Cerebellar cortex (tissue), 1 donor: ENCODE results near the gene UFSP2.

Source experiments
- DNase-seq: peaks from one replicate; pipeline ENCODE4 v3.0.0-alpha.2; 2015; ENCODE audit warnings: low spot score

The UFSP2 gene

GRCh38 chr4:185426960-185427688, 1.4 kb upstream of the UFSP2 start:
- DNase-seq: no peak

DNA sequence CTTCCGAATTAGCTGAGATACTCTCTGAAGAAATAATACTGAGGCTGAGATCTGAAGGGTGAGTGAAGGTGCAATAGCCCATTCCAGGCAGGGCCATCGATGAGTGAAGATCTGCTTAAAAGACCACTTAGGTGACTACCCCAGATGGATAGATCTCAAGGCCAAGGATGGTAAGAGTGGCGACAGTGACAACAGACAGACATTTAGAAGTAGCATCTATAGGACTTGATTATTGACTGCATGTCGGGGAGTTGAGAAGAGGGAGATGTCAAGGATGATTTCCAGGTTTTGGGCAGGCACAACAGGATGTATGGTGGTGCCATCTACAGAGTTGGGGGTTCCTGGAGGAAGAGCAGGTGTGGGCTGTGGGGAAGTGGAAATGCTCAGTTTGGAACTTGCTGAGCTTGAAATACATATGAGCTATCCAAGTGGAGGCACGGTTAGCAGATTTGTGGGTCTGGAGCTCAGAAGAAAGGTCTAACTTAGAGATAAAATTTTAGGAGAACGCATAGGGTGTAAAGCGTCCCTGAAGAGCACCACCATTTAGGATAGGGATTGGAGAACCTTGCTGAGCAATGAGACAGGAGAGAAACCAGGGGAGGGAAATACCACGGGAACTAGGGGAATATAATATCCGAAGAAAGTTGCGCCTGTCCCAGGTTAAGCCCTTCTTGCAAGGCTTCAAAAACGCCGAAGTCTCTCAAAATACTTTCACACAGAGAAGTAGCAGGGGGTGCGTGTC, 688 bp downstream of the UFSP2 start:
- peak; percentile 53 for DNase-seq

- DNase-seq: no peak
Measured at GRCh38 chr4:185421366-185422124, 4.2 kb downstream of the UFSP2 start.

- no peak for DNase-seq
Measured at GRCh38 chr4:185416955-185417354, 8.8 kb downstream of the UFSP2 start.

- no peak for DNase-seq
Measured at GRCh38 chr4:185412412-185412811, 13.4 kb downstream of the UFSP2 start.

DNA sequence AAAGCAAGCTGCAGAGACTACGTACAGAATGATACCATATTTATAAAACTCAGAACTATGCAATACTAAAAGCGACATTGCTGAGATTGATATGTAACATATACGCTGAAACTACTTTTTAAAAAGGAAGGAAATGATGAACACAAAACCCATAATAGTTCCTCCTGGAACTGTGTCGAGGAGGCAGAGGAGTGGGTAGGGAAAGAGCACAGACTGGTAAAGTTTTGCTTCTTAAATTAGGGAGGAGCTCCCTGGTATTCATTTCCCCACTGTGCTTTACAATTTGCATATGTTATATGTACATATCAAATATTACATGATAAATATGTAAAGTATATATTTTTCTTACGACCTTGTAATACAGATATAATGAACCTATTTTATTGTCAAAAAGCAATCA, 13.9 kb downstream of the UFSP2 start:
- DNase-seq: no peak

DNA sequence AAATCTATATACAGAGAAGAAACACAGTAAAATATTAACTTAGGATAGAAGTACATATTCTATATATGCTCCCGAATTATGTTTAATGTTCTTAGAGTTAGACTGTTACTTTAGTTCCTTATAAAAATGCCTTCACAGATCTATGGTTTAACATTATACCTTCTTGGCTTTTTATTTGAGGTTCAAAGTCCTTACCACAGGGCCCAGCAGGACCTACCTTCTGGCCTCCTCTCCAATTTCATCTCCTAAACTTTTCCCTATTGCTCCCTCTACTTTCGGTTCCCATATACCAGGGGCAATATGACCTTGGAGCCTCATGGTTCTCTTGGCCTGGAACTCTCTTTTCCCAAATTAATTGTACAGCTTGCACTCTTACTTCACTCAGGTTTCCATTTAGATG, 17.3 kb downstream of the UFSP2 start:
- DNase-seq: no peak

DNA sequence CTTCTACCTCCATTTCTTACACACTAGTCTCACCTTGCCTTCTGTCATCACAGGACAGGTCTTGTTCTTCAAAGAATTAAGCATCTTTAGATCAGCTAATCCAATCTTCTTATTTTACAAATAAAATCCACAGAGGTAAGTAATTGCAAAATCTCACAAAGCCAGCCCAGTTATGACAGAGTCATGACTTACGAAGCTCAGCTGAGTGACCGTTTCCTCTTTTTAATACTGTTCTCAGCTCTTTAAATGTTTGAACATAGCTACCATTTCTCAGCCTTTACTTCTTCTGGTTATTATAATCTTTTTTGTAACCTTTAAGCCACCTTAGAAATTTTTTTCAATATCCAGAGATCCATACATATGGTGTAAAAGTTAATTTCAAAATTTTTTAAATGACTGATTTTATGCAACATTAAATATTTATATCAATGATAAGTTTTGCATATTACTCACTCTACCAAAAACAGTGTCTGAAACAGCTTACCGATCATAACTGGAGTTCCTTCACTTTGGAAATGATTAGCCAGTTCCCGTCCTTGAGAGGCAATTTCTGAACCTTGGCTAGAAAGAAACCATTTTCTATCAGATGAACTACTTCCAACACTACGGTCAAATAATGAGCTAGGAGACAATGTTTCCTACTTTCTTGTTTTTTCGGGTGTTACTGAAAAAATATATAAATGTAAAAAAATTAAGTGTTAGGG, 20.3 kb downstream of the UFSP2 start:
- no peak for DNase-seq

GRCh38 chr4:185404031-185404430, 21.7 kb downstream of the UFSP2 start:
- peak; percentile 29 for DNase-seq

DNA sequence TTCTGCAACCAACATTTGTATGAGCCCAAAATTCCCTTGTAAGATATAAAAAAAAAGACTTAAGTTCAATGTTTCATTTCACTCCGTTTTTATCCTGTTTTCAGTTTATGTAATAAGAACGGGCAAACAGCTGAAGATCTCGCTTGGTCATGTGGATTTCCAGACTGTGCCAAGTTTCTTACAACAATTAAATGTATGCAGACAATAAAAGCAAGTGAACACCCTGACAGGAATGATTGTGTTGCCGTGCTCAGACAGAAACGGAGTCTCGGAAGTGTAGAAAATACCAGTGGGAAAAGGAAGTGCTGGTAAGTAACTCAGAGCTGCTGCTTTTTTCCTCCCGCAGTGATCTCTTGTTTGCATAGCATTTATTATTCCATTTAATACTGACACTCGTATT, 26.3 kb downstream of the UFSP2 start:
- DNase-seq: no peak

DNA sequence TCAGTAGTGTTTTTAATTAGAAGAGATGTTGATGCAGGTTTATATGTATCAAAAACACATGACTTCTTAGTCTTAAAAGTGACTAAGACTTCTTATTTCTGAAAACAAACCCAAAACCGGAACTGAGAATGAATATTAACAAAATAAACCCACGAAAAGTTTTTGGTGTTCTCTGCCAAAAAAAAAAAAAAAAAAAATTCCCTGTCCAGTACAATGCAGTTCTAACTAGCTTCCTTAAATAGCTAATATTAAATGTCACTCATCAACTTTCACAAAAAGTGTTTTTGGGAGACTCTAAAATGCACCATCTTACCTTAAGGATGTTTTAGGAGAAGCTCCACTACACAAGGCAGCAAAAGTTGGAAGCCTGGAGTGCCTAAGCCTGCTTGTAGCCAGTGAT, 27.1 kb downstream of the UFSP2 start:
- DNase-seq: no peak

DNA sequence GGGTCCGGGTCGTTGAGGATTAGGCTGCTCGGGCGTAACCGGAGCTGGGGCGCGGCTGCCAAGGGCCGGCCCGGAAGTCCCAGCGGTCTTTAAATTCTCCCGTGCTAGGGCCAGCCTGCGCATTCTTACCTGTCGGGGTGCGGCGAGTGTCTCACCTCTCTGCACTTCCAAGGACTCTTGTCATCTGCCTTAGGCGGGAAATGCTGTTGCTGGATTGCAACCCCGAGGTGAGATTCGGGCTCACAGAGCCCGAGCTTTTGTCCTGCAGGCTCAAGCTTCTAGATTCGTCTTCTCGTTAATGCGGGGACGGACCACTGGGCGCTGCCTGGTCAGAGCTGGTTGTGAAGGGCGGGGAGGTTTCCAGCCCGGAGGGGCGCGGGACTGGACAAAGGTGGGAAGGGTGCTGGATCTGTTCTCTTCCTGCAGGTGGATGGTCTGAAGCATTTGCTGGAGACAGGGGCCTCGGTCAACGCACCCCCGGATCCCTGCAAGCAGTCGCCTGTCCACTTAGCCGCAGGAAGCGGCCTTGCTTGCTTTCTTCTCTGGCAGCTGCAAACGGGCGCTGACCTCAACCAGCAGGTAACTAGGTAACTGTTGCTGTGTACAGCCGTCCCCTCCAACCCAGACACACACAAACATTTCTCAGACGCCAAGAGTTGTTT, 28.9 kb downstream of the UFSP2 start, which contains the start of gene ANKRD37:
Gene ANKRD37 (plus strand): TSS at position 118 of the 662 bp plus-strand sequence. CDS start 83 bp downstream, at position 201.
- peak; percentile 42 for DNase-seq

- peak; percentile 97 for DNase-seq
Measured at GRCh38 chr4:185395956-185396723, 29.6 kb downstream of the UFSP2 start.

DNA sequence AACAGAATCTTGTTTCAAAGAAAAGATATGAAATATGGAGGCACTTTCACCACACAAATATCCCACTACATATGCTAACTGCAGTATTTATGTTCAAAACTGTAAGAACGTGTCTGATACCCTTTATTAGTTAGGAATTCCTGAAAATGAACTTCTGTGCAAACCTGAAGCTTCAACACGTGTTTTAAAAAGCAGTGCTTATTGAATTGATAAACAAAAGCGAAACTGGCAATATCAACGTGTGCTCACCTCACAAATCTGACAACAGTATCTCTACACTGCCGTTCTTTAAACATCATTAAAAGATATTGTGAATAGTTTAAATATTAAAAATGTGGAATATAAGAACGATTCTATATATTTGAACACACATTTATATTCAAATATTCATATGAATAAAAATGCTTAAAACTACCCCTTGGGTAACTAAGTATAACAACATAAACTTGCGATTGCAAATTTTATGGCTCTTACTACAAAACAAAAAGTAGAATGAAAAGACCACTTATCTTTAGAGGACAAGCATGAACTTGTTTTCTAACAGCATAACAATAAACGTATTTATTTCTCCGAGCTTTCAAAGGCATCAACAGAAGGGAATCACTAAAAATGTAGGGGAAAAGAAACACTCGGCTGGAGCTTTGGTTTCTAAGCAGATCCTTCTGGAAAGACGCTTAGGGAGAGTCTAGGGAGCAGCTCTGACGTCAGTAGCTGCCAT, 30.4 kb downstream of the UFSP2 start, which contains the start of gene LRP2BP:
Gene LRP2BP (minus strand): TSS at position 687 of the 718 bp plus-strand sequence. CDS start 17,738 bp downstream, outside the sequence.
- peak; percentile 92 for DNase-seq

GRCh38 chr4:185394568-185395237, 31.1 kb downstream of the UFSP2 start:
- DNase-seq: no peak

GRCh38 chr4:185392156-185392555, 33.6 kb downstream of the UFSP2 start:
- DNase-seq: no peak

- DNase-seq: no peak
Measured at GRCh38 chr4:185390941-185391340, 34.8 kb downstream of the UFSP2 start.

DNA sequence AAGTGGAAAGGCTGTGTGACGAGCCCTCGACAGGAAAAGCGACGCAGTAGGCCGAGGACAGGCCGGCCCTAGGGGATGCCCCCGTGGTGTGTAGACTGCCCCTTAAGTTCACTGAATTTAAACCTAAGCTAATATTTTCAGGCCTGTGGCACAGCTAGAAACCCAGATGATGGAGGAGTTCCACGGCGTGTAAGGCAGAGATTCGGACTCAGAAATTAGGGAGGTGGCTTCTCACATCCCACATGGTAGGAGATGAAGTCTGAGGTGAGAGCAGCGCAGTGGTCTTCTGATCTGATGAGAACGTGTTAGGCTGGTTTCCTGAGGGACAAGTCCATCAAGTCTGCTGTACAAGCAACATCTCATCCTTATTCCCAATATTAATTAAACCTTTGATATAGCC, 37.8 kb downstream of the UFSP2 start:
- no peak for DNase-seq

- no peak for DNase-seq
Measured at GRCh38 chr4:185384930-185385331, 40.8 kb downstream of the UFSP2 start.
